SK-N-SH (cell line): ENCODE results near the gene DCAF4L1. TPM values are rescaled to one million over a fixed set of nuclear protein-coding genes. Genes with fewer than 3 reads are reported as not detected.

Experiments used
- CTCF ChIA-PET: fragments of 300-600, 350-600 bp; formaldehyde crosslinking; extraction: SDS; loops from one replicate; lab custom pipeline; 2021; lab: Yijun Ruan, JAX
- POLR2A ChIA-PET: fragments of 350-600 bp; sonication (Branson Sonifier 250); formaldehyde crosslinking; extraction: SDS; loops from one replicate; lab custom pipeline; 2020; ENCODE audit warnings: antibody characterized with exemption, inconsistent platforms; lab: Yijun Ruan, JAX
- DNase-seq: peaks from one replicate; pipeline ENCODE4 v3.0.0; 2012
- H2AFZ ChIP-seq: fragments of 200-600 bp; sonication (generic); 2 replicates; pipeline ENCODE4 v1.8.1; 2016; ENCODE audit warnings: antibody characterized with exemption, mild to moderate bottlenecking, low read depth
- H3F3A ChIP-seq: fragments of 200-600 bp; sonication (generic); replicated peaks from 2 replicates; pipeline ENCODE3; 2016; ENCODE audit warnings: antibody characterized with exemption, mild to moderate bottlenecking; ENCODE audit not compliant: insufficient read depth
- H3K27ac ChIP-seq, 2 experiments: fragments of 200-500 bp in 1 of 2; fragments of 200-600 bp in 1 of 2; sonication (Bioruptor generic) in 1 of 2; sonication (generic), shearing (Covaris generic) in 1 of 2; 2 replicates each; pipeline versions ENCODE4 v1.5.1 to v1.6.1; 2014 to 2016; ENCODE audit warnings: low read depth in 2 of 2, inconsistent platforms in 1 of 2, low read length in 1 of 2, mild to moderate bottlenecking in 1 of 2, mixed read lengths in 1 of 2
- H3K27me3 ChIP-seq: fragments of 200-600 bp; sonication (generic), shearing (Covaris generic); 2 replicates; pipeline ENCODE4 v1.6.1; 2016; ENCODE audit warnings: mixed run types; ENCODE audit not compliant: insufficient read depth
- H3K36me3 ChIP-seq, 2 experiments: fragments of 200-500 bp in 1 of 2; fragments of 200-600 bp in 1 of 2; sonication (Bioruptor generic) in 1 of 2; sonication (generic) in 1 of 2; replicated peaks in 1 of 2; 2 replicates each; pipeline versions ENCODE3 to v1.5.1; 2014 to 2016; ENCODE audit warnings: low read length in 1 of 2, mild to moderate bottlenecking in 1 of 2; ENCODE audit not compliant: insufficient read depth in 2 of 2, control insufficient read depth in 1 of 2
- H3K4me1 ChIP-seq, 2 experiments: fragments of 200-500 bp in 1 of 2; fragments of 200-600 bp in 1 of 2; sonication (Bioruptor generic) in 1 of 2; sonication (generic), shearing (Covaris generic) in 1 of 2; 2 replicates each; pipeline versions ENCODE4 v1.5.1 to v1.6.1; 2014 to 2016; ENCODE audit warnings: low read depth in 1 of 2, low read length in 1 of 2, mixed run types in 1 of 2; ENCODE audit not compliant: insufficient read depth in 2 of 2, control insufficient read depth in 1 of 2
- H3K4me2 ChIP-seq: fragments of 200-600 bp; sonication (generic), shearing (Covaris generic); 2 replicates; pipeline ENCODE4 v1.6.1; 2017; ENCODE audit warnings: mixed run types
- H3K4me3 ChIP-seq, 2 experiments: fragments of 200-500 bp in 1 of 2; fragments of 200-600 bp in 1 of 2; sonication (Bioruptor generic) in 1 of 2; sonication (generic), shearing (Covaris generic) in 1 of 2; 2 replicates each; pipeline versions ENCODE4 v1.5.1 to v1.8.1; 2014 to 2016; ENCODE audit warnings: low read depth in 2 of 2, inconsistent platforms in 1 of 2, low read length in 1 of 2, mild to moderate bottlenecking in 1 of 2, mixed read lengths in 1 of 2, moderate library complexity in 1 of 2
- H3K79me2 ChIP-seq: fragments of 200-600 bp; sonication (generic); 2 replicates; pipeline ENCODE4 v1.8.1; 2017; ENCODE audit warnings: mild to moderate bottlenecking; ENCODE audit not compliant: insufficient read depth
- H3K9ac ChIP-seq: fragments of 200-600 bp; sonication (generic); 2 replicates; pipeline ENCODE4 v1.6.1; 2017; ENCODE audit warnings: mixed run types
- H3K9me2 ChIP-seq: fragments of 200-600 bp; sonication (generic); 2 replicates; pipeline ENCODE4 v1.6.1; 2017; ENCODE audit warnings: mixed run types
- H3K9me3 ChIP-seq: fragments of 200-600 bp; sonication (generic); 2 replicates; pipeline ENCODE4 v1.6.1; 2017; ENCODE audit warnings: mixed run types, mild to moderate bottlenecking, moderate library complexity
- H4K20me1 ChIP-seq: fragments of 200-600 bp; sonication (generic); 2 replicates; pipeline ENCODE4 v1.6.1; 2017; ENCODE audit warnings: mild to moderate bottlenecking, mixed run types; ENCODE audit not compliant: insufficient read depth
- ELF1 ChIP-seq: IDR thresholded peaks from 2 replicates; pipeline ENCODE4 v1.4.0; 2012
- EZH2phosphoT487 ChIP-seq: fragments of 200-600 bp; sonication (generic); IDR thresholded peaks from 2 replicates; pipeline ENCODE4 v1.6.1; 2017; ENCODE audit warnings: low read depth, mixed run types, mild to moderate bottlenecking, antibody characterized with exemption, moderate library complexity, borderline replicate concordance
- FOSL2 ChIP-seq: IDR thresholded peaks from 2 replicates; pipeline ENCODE4 v1.4.0; 2012; ENCODE audit warnings: low read depth, mild to moderate bottlenecking, moderate library complexity, borderline replicate concordance
- FOXM1 ChIP-seq: IDR thresholded peaks from 2 replicates; pipeline ENCODE4 v1.4.0; 2012; ENCODE audit warnings: low read depth, mild to moderate bottlenecking
- GABPA ChIP-seq: IDR thresholded peaks from 2 replicates; pipeline ENCODE4 v1.4.0; 2012; ENCODE audit warnings: low read depth, mild to moderate bottlenecking
- GATA2 ChIP-seq: sonication (generic); formaldehyde crosslinking; IDR thresholded peaks from 2 replicates; pipeline ENCODE4 v1.5.0; 2020; ENCODE audit warnings: mild to moderate bottlenecking, missing genetic modification reagents
- JUND ChIP-seq: IDR thresholded peaks from 2 replicates; pipeline ENCODE4 v1.4.0; 2012
- RAD21 ChIP-seq: IDR thresholded peaks from 2 replicates; pipeline ENCODE4 v1.6.1; 2012; ENCODE audit warnings: mild to moderate bottlenecking, low read length
- SMC3 ChIP-seq: IDR thresholded peaks from 2 replicates; pipeline ENCODE4 v1.6.1; 2012; ENCODE audit warnings: low read depth, low read length, improper control_type of control experiment
- TAF1 ChIP-seq: IDR thresholded peaks from 2 replicates; pipeline ENCODE4 v1.6.1; 2012; ENCODE audit warnings: low read depth, mild to moderate bottlenecking, low read length, moderate library complexity, borderline replicate concordance
- WGBS: methylation state at CpG from one replicate; pipeline ENCODE4 v1.1.6; 2017; ENCODE audit warnings: low lambda C conversion rate; 5-methylcytosine and 5-hydroxymethylcytosine counted together
- polyA plus RNA-seq, 3 experiments: library from polyadenylated mRNA; depleted of rRNA; stranded (reverse); fragments of >200 nt; gene quantifications; 2 replicates each; pipeline ENCODE4 v1.2.3, GENCODE V29; 2012
- TF ChIP-seq, protein P1 (sequence below): fragments of 200-600 bp; sonication (generic); IDR thresholded peaks from 2 replicates; pipeline ENCODE4 v1.6.1; 2017; ENCODE audit warnings: antibody characterized with exemption, mild to moderate bottlenecking, moderate library complexity
- TF ChIP-seq, protein P2 (sequence below): IDR thresholded peaks from 2 replicates; pipeline ENCODE4 v1.4.0; 2012; ENCODE audit warnings: low read depth, borderline replicate concordance
- TF ChIP-seq, protein P3 (sequence below): IDR thresholded peaks from 2 replicates; pipeline ENCODE4 v1.4.0; 2012; ENCODE audit warnings: low read depth, borderline replicate concordance
- TF ChIP-seq, protein P4 (sequence below): IDR thresholded peaks from 2 replicates; pipeline ENCODE4 v1.6.1; 2012; ENCODE audit warnings: mild to moderate bottlenecking, low read depth, low read length, moderate library complexity

Gene DCAF4L1
- polyA plus RNA-seq, 1 of the 3 experiments (the other 2 are of a cell fraction): 0.05 TPM

DNA sequence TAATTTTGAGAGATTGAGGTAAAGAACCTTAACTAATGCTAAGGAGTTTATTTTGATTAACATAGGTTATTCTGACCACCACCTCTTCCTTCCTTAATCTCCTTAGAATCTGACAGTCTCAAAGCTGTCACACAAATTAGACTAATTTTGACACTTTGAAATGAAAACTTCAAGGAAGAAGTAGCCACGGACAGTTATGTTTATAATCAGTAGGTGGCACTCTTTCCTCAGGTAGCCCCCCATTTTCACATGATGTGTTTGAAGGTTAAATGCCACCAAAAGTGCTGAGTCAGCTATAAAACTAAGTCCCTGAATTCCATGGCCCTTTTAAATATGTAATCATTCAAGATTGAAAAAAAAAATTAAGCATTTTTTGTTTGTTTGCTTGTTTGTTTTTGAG, 23.9 kb upstream of the DCAF4L1 start:
- WGBS: 52% methylated on average over 1 of the region's 1 CpG
- ChIA-PET POLR2A (no interaction called here), CTCF (interaction anchor here (0.8 to 1.7 kb wide), 12 partner anchors 8 to 559 kb away, joined by 3 to 6 read pairs (median 4); no protein-coding TSS in a partner anchor)
- Histone ChIP-seq H2AFZ (no peak overlapping the region), H3K4me1 (no peaks in the 10 kb centered on the region), H3K4me2 (no peak overlapping the region), H3K27ac (no peak overlapping the region), H4K20me1 (no peaks in the 10 kb centered on the region), H3K27me3 (no peaks in the 10 kb centered on the region), H3K9me3 (no peaks in the 10 kb centered on the region), H3K4me3 (no peak overlapping the region; a peak in 1 of 4 replicates), H3K9ac (no peak overlapping the region), H3K9me2 (no peaks in the 10 kb centered on the region), H3F3A (peaks cover 17% of the 10 kb centered on the region), H3K79me2 (0 out of 2 replicates have a peak, but pooled peaks cover 5% of the 10 kb centered on the region), H3K36me3 (peaks cover 37 to 56% of the 10 kb centered on the region in 2 experiments)
- DNase-seq: peak; percentile 41
- TF ChIP-seq SMC3 (0 out of 2 replicates have a peak, but pooled peaks have one; percentile 5), RAD21 (peak; percentile 55), JUND (no peak)
- TF ChIP-seq, protein P1, sequence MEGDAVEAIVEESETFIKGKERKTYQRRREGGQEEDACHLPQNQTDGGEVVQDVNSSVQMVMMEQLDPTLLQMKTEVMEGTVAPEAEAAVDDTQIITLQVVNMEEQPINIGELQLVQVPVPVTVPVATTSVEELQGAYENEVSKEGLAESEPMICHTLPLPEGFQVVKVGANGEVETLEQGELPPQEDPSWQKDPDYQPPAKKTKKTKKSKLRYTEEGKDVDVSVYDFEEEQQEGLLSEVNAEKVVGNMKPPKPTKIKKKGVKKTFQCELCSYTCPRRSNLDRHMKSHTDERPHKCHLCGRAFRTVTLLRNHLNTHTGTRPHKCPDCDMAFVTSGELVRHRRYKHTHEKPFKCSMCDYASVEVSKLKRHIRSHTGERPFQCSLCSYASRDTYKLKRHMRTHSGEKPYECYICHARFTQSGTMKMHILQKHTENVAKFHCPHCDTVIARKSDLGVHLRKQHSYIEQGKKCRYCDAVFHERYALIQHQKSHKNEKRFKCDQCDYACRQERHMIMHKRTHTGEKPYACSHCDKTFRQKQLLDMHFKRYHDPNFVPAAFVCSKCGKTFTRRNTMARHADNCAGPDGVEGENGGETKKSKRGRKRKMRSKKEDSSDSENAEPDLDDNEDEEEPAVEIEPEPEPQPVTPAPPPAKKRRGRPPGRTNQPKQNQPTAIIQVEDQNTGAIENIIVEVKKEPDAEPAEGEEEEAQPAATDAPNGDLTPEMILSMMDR: peak; percentile 55

DNA sequence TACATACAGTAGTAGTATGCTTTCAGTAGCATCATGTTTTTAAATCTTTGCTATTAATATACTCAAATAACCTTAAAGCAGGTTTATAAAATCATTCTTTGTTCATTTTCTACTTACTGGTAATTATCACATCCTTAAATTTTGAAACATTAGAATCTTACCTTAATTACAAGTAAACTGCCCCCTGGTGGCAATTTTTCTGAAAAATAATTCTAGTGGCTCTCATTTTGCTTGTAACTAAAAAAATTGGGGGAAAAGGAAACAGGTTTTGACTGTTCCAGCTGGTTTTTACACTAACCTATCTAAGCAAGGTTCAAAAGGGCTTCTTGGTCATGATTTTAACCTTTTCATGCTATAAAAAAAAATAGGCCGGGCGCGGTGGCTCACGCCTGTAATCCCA, 18.5 kb upstream of the DCAF4L1 start:
- peaks cover 5% of the 10 kb centered on the region for H3F3A ChIP-seq
- no peaks in the 10 kb centered on the region for H3K9me2 ChIP-seq
- H4K20me1 ChIP-seq: no peaks in the 10 kb centered on the region
- no peak overlapping the region for H2AFZ ChIP-seq
- H3K36me3 ChIP-seq: peaks cover 5 to 10% of the 10 kb centered on the region in 2 experiments
- no peaks in the 10 kb centered on the region for H3K79me2 ChIP-seq
- no peaks in the 10 kb centered on the region for H3K9me3 ChIP-seq
- 97% methylated on average over 4 of the region's 4 CpGs for WGBS
- peak; percentile 17 for DNase-seq
- no peak overlapping the region for H3K27ac ChIP-seq
- no peaks in the 10 kb centered on the region for H3K27me3 ChIP-seq
- no peaks in the 10 kb centered on the region for H3K4me1 ChIP-seq
- CTCF ChIA-PET: interaction anchor here (0.8 to 1.6 kb wide), 10 partner anchors 9 to 270 kb away, joined by 3 to 9 read pairs (median 4); no protein-coding TSS in a partner anchor
- no peak overlapping the region for H3K4me2 ChIP-seq
- no peak overlapping the region; a peak in 1 of 4 replicates for H3K4me3 ChIP-seq
- no peak overlapping the region for H3K9ac ChIP-seq
- POLR2A ChIA-PET: no interaction called here
- TF ChIP-seq, protein P2, sequence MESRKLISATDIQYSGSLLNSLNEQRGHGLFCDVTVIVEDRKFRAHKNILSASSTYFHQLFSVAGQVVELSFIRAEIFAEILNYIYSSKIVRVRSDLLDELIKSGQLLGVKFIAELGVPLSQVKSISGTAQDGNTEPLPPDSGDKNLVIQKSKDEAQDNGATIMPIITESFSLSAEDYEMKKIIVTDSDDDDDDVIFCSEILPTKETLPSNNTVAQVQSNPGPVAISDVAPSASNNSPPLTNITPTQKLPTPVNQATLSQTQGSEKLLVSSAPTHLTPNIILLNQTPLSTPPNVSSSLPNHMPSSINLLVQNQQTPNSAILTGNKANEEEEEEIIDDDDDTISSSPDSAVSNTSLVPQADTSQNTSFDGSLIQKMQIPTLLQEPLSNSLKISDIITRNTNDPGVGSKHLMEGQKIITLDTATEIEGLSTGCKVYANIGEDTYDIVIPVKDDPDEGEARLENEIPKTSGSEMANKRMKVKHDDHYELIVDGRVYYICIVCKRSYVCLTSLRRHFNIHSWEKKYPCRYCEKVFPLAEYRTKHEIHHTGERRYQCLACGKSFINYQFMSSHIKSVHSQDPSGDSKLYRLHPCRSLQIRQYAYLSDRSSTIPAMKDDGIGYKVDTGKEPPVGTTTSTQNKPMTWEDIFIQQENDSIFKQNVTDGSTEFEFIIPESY: no peak
- TF ChIP-seq FOXM1: no peak
- TF ChIP-seq GATA2 (CRISPR knock-in tag): no peak
- no peak for TF ChIP-seq ELF1
- TF ChIP-seq, protein P3, sequence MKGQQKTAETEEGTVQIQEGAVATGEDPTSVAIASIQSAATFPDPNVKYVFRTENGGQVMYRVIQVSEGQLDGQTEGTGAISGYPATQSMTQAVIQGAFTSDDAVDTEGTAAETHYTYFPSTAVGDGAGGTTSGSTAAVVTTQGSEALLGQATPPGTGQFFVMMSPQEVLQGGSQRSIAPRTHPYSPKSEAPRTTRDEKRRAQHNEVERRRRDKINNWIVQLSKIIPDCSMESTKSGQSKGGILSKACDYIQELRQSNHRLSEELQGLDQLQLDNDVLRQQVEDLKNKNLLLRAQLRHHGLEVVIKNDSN: no peak
- peak; percentile 21; the same call in 1 of the 2 replicates for TF ChIP-seq RAD21
- TF ChIP-seq, protein P1: peak; percentile 74
- TF ChIP-seq TAF1: no peak
- no peak for TF ChIP-seq EZH2phosphoT487
- TF ChIP-seq, protein P4, sequence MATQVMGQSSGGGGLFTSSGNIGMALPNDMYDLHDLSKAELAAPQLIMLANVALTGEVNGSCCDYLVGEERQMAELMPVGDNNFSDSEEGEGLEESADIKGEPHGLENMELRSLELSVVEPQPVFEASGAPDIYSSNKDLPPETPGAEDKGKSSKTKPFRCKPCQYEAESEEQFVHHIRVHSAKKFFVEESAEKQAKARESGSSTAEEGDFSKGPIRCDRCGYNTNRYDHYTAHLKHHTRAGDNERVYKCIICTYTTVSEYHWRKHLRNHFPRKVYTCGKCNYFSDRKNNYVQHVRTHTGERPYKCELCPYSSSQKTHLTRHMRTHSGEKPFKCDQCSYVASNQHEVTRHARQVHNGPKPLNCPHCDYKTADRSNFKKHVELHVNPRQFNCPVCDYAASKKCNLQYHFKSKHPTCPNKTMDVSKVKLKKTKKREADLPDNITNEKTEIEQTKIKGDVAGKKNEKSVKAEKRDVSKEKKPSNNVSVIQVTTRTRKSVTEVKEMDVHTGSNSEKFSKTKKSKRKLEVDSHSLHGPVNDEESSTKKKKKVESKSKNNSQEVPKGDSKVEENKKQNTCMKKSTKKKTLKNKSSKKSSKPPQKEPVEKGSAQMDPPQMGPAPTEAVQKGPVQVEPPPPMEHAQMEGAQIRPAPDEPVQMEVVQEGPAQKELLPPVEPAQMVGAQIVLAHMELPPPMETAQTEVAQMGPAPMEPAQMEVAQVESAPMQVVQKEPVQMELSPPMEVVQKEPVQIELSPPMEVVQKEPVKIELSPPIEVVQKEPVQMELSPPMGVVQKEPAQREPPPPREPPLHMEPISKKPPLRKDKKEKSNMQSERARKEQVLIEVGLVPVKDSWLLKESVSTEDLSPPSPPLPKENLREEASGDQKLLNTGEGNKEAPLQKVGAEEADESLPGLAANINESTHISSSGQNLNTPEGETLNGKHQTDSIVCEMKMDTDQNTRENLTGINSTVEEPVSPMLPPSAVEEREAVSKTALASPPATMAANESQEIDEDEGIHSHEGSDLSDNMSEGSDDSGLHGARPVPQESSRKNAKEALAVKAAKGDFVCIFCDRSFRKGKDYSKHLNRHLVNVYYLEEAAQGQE: no peak
- TF ChIP-seq FOSL2: no peak
- no peak for TF ChIP-seq GABPA
